HepG2 (cell line): Measurements from ENCODE around the gene GJA8. TPM values are rescaled to one million over a fixed set of nuclear protein-coding genes. Genes with fewer than 3 reads are reported as not detected.
"Not testable (repeated sequence)": the region's sequence is repeated elsewhere in the genome, so short reads cannot be mapped to it uniquely, and the experiment has no call there.

ENCODE experiments used
- ATAC-seq: fragments of 200-7000 bp; cut with Tn5 transposase; 3 replicates; pipeline ENCODE4 v1.9.1; 2020; ENCODE audit warnings: mild to moderate bottlenecking, moderate library complexity
- BruUV-seq: library from RNA; stranded (reverse); fragments of 400-500 nt; replicated peaks from 2 replicates; lab custom pipeline; 2021; lab: Mats Ljungman, UMichigan
- CTCF ChIA-PET: fragments of 300-600 bp; formaldehyde crosslinking; extraction: SDS; loops from one replicate; lab custom pipeline; 2021; ENCODE audit warnings: low total read pairs, inconsistent platforms, low intra/inter-chr PET ratio; lab: Yijun Ruan, JAX
- POLR2A ChIA-PET: fragments of 350-600 bp; sonication (Branson Sonifier 250); formaldehyde crosslinking; loops from one replicate; lab custom pipeline; 2020; ENCODE audit warnings: antibody characterized with exemption, inconsistent platforms; lab: Yijun Ruan, JAX
- DNase-seq: peaks from one replicate; pipeline ENCODE4 v3.0.0-alpha.2; 2015; ENCODE audit warnings: low spot score
- FAIRE-seq: peaks from 3 replicates; lab custom pipeline; 2011; peaks lifted over from hg19 to GRCh38; lab: Jason Lieb, UNC
- H2AFZ ChIP-seq: one replicate; pipeline ENCODE4 v1.6.1; 2011; ENCODE audit warnings: low read length, inconsistent platforms
- H3K27ac ChIP-seq: fragments of 300-600 bp; 3 replicates; pipeline ENCODE4 v1.8.0; 2011; ENCODE audit warnings: mixed run types, mild to moderate bottlenecking, mixed read lengths, low read length, inconsistent platforms; ENCODE audit not compliant: insufficient read depth; ENCODE audit errors: extremely low read length
- H3K27me3 ChIP-seq, 2 experiments: fragments of 200-600 bp in 1 of 2; 2 replicates in 1 of 2; 3 replicates in 1 of 2; pipeline versions ENCODE4 v1.6.0 to v1.8.0; 2011; ENCODE audit warnings: low read length in 2 of 2, mild to moderate bottlenecking in 2 of 2, moderate library complexity in 2 of 2, inconsistent platforms in 1 of 2; ENCODE audit not compliant: insufficient read depth in 2 of 2, control insufficient read depth in 1 of 2
- H3K36me3 ChIP-seq, 2 experiments: fragments of 200-600 bp in 1 of 2; replicated peaks in 1 of 2; 2 replicates in 1 of 2; 3 replicates in 1 of 2; pipeline versions ENCODE4 v1.5.1 to v1.8.0; 2011; ENCODE audit warnings: low read length in 2 of 2, inconsistent platforms in 1 of 2; ENCODE audit not compliant: insufficient read depth in 2 of 2, control insufficient read depth in 1 of 2
- H3K4me1 ChIP-seq: 2 replicates; pipeline ENCODE4 v1.5.1; 2012; ENCODE audit warnings: low read length, inconsistent platforms; ENCODE audit not compliant: insufficient read depth
- H3K4me2 ChIP-seq: 2 replicates; pipeline ENCODE4 v1.6.0; 2011; ENCODE audit warnings: low read depth, low read length, inconsistent platforms
- H3K4me3 ChIP-seq, 3 experiments: fragments of 200-600 bp in 1 of 3; sonication (generic), shearing (Covaris generic) in 1 of 3; replicated peaks in 1 of 3; 2 replicates each; pipeline ENCODE4 v1.5.1; 2011 to 2016; ENCODE audit warnings: low read length in 3 of 3, inconsistent platforms in 2 of 3, low read depth in 2 of 3, mild to moderate bottlenecking in 2 of 3, control low read depth in 1 of 3, mixed read lengths in 1 of 3; ENCODE audit not compliant: insufficient read depth in 1 of 3
- H3K79me2 ChIP-seq: one replicate; pipeline ENCODE4 v1.6.1; 2011; ENCODE audit warnings: low read length, inconsistent platforms; ENCODE audit not compliant: insufficient read depth
- H3K9ac ChIP-seq: 2 replicates; pipeline ENCODE4 v1.6.0; 2011; ENCODE audit warnings: mild to moderate bottlenecking, low read depth, low read length, inconsistent platforms; ENCODE audit not compliant: insufficient read depth
- H3K9me3 ChIP-seq: 2 replicates; pipeline ENCODE4 v1.5.1; 2012; ENCODE audit warnings: mild to moderate bottlenecking, low read length
- H4K20me1 ChIP-seq: 2 replicates; pipeline ENCODE4 v1.6.0; 2011; ENCODE audit warnings: inconsistent platforms, mild to moderate bottlenecking, low read length, moderate library complexity; ENCODE audit not compliant: insufficient read depth
- ARHGAP35 ChIP-seq: sonication (generic); formaldehyde crosslinking; IDR thresholded peaks from 2 replicates; pipeline ENCODE4 v1.9.0; 2022; ENCODE audit warnings: mild to moderate bottlenecking, inconsistent platforms, moderate library complexity, missing genetic modification reagents, borderline replicate concordance
- DMAP1 ChIP-seq: IDR thresholded peaks from 2 replicates; pipeline ENCODE4 v1.6.1; 2016
- DRAP1 ChIP-seq: IDR thresholded peaks from 2 replicates; pipeline ENCODE4 v1.6.1; 2016; ENCODE audit warnings: missing genetic modification reagents, missing compliant biosample characterization
- HMGXB4 ChIP-seq, 2 experiments: sonication (generic) in 1 of 2; formaldehyde crosslinking in 1 of 2; IDR thresholded peaks; 2 replicates each; pipeline versions ENCODE4 v1.4.0 to v1.6.1; 2018 to 2020; ENCODE audit warnings: missing genetic modification reagents in 2 of 2, borderline replicate concordance in 1 of 2, low read depth in 1 of 2, mild to moderate bottlenecking in 1 of 2, missing biosample characterization in 1 of 2
- MTF1 ChIP-seq: sonication (generic); formaldehyde crosslinking; IDR thresholded peaks from 2 replicates; pipeline ENCODE4 v1.5.0; 2020; ENCODE audit warnings: missing genetic modification reagents
- PATZ1 ChIP-seq: sonication (generic); formaldehyde crosslinking; IDR thresholded peaks from 2 replicates; pipeline ENCODE4 v1.4.0; 2020; ENCODE audit warnings: missing genetic modification reagents
- PHF8 ChIP-seq: sonication (generic); formaldehyde crosslinking; IDR thresholded peaks from 2 replicates; pipeline ENCODE4 v1.5.0; 2020; ENCODE audit warnings: missing genetic modification reagents
- SIN3A ChIP-seq: IDR thresholded peaks from 2 replicates; pipeline ENCODE4 v1.6.1; 2011; ENCODE audit warnings: low read depth, mild to moderate bottlenecking, control low read depth, low read length, borderline replicate concordance
- SP2 ChIP-seq: sonication (generic); formaldehyde crosslinking; IDR thresholded peaks from 2 replicates; pipeline ENCODE4 v1.5.1; 2020; ENCODE audit warnings: mild to moderate bottlenecking, missing genetic modification reagents
- UBTF ChIP-seq: sonication (generic); formaldehyde crosslinking; IDR thresholded peaks from 2 replicates; pipeline ENCODE4 v1.4.0; 2020; ENCODE audit warnings: mild to moderate bottlenecking, missing genetic modification reagents
- ZNF205 ChIP-seq: IDR thresholded peaks from 2 replicates; pipeline ENCODE4 v1.6.1; 2018; ENCODE audit warnings: missing biosample characterization, missing genetic modification reagents
- ZNF574 ChIP-seq: sonication (generic); formaldehyde crosslinking; IDR thresholded peaks from 2 replicates; pipeline ENCODE4 v1.4.0; 2020; ENCODE audit warnings: missing genetic modification reagents
- WGBS: methylation state at CpG from one replicate; pipeline ENCODE4 v1.1.6; 2017; ENCODE audit warnings: low lambda C conversion rate; 5-methylcytosine and 5-hydroxymethylcytosine counted together
- in situ Hi-C: cut with HindIII; loops from 2 replicates; pipeline ENCODE4 v1.10.0; 2017; ENCODE audit warnings: low pct_unique_long_range_greater_than_20kb; ENCODE audit not compliant: extremely low pct_ligation_motif_present
- intact Hi-C: fragments of 100-400 bp; cut with micrococcal nuclease; formaldehyde crosslinking; loops from one replicate; pipeline ENCODE4 v1.10.0; 2022; ENCODE audit not compliant: unreplicated experiment
- polyA plus RNA-seq, 8 experiments: library from polyadenylated mRNA; depleted of rRNA in 3 of 8; stranded (reverse) in 7 of 8; unstranded in 1 of 8; fragments of >200 nt; fragmentation: Illumina TruSeq in 4 of 8; extraction: Trizol in 4 of 8; gene quantifications; 2 replicates each; pipeline versions ENCODE4 v1.2.1 to v1.2.3, GENCODE V29; 2011 to 2016; ENCODE audit warnings: low read depth in 4 of 8, missing spikeins in 1 of 8, mixed read lengths in 1 of 8; ENCODE audit not compliant: insufficient read depth in 1 of 8
- total RNA-seq, 5 experiments: library from RNA; depleted of rRNA; stranded (reverse); fragments of >200 nt; fragmentation: Illumina TruSeq; extraction: Trizol; gene quantifications; 2 replicates each; pipeline ENCODE4 v1.2.3, GENCODE V29; 2016; ENCODE audit warnings: low read depth in 1 of 5

GJA8 gene
- total and polyA plus RNA-seq, 2 of the 13 experiments (the other 11 are each of a cell fraction or from before 2014, with no cell fraction given): not detected

- H3K36me3 ChIP-seq, CTCF ChIA-PET, H3K4me1 ChIP-seq, H4K20me1 ChIP-seq, H3K27me3 ChIP-seq, POLR2A ChIA-PET, H3K9me3 ChIP-seq, intact Hi-C loops, BruUV-seq, H2AFZ ChIP-seq, H3K79me2 ChIP-seq, in situ Hi-C loops: not testable (repeated sequence)
- WGBS: 0% methylated on average over 12 of the region's 72 CpGs
- DNase-seq: peak; percentile 79
- Histone ChIP-seq H3K27ac (peak within 1 kb of the TSS; percentile 70), H3K4me2 (peak within 1 kb of the TSS; percentile 65), H3K4me3 (peak within 1 kb of the TSS; percentile 64 to 81 (median 70)), H3K9ac (peak within 1 kb of the TSS; percentile 77)
- peak; percentile 99 for ATAC-seq
- peak; percentile 68 for FAIRE-seq
- 0 out of 4 replicates have a peak, but pooled peaks have one; percentile 26 to 31 for TF ChIP-seq HMGXB4 (CRISPR knock-in tag; IDR thresholded peaks at IDR 0.05; ENCODE audit: borderline replicate concordance in 1 of 2, low read depth in 1 of 2)
- TF ChIP-seq SP2: 0 out of 2 replicates have a peak, but pooled peaks have one; percentile 42
- 0 out of 2 replicates have a peak, but pooled peaks have one; percentile 47 for TF ChIP-seq DMAP1
- TF ChIP-seq PHF8: peak; percentile 80
- TF ChIP-seq ZNF574 (CRISPR knock-in tag): peak; percentile 68
- TF ChIP-seq ZNF205 (CRISPR knock-in tag): 0 out of 2 replicates have a peak, but pooled peaks have one; percentile 31
- 0 out of 2 replicates have a peak, but pooled peaks have one; percentile 41 for TF ChIP-seq ARHGAP35 (CRISPR knock-in tag)
- TF ChIP-seq UBTF (CRISPR knock-in tag): peak; percentile 77
- 0 out of 2 replicates have a peak, but pooled peaks have one; percentile 29 for TF ChIP-seq MTF1
- TF ChIP-seq SIN3A: peak; percentile 43; the same call in 1 of the 2 replicates
- peak; percentile 52; the same call in 1 of the 2 replicates for TF ChIP-seq DRAP1 (CRISPR knock-in tag)
- 0 out of 2 replicates have a peak, but pooled peaks have one; percentile 29 for TF ChIP-seq PATZ1 (CRISPR knock-in tag)
These were observed 25.9 kb downstream of the GJA8 start, which contains the start of gene GPR89B for GRCh38 chr1:147928236-147929132. Gene GPR89B (plus strand): TSS chr1:147928420. CDS start chr1:147928537, 117 bp downstream.
